IPS-NIHi7 (cell line): Measurements from ENCODE around the gene SEPHS2.
"Not testable (repeated sequence)": the region's sequence is repeated elsewhere in the genome, so short reads cannot be mapped to it uniquely, and the experiment has no call there.

ENCODE experiments used
- DNase-seq: peaks from one replicate; pipeline ENCODE4 v3.0.0; 2012; ENCODE audit warnings: mixed read lengths; ENCODE audit errors: extremely low spot score

Gene SEPHS2

GRCh38 chr16:30445408-30446202, at the start of gene SEPHS2:
Gene SEPHS2, minus strand, starts transcription at chr16:30445874. Its CDS starts 147 bp downstream, at chr16:30445727.
- peak; percentile 92 for DNase-seq

DNA sequence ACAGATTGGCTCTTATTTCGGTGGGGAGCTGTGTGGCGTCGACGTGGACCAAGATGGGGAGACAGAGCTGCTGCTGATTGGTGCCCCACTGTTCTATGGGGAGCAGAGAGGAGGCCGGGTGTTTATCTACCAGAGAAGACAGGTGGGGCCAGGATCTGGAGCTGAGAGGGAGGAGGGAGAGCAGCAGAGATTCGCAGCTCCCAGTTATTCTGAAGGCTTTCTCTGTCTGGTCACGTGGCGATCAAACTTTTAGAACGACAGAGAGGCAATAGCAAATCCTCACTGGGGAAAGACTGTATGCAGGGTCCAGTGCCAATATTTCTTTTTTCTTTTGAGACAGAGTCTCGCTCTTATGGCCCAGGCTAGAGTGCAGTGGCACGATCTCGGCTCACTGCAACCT, 49.0 kb upstream of the SEPHS2 start:
- no peak for DNase-seq

GRCh38 chr16:30493941-30494488, 48.3 kb upstream of the SEPHS2 start:
- DNase-seq: no peak

GRCh38 chr16:30491744-30492308, 46.2 kb upstream of the SEPHS2 start:
- no peak for DNase-seq

DNA sequence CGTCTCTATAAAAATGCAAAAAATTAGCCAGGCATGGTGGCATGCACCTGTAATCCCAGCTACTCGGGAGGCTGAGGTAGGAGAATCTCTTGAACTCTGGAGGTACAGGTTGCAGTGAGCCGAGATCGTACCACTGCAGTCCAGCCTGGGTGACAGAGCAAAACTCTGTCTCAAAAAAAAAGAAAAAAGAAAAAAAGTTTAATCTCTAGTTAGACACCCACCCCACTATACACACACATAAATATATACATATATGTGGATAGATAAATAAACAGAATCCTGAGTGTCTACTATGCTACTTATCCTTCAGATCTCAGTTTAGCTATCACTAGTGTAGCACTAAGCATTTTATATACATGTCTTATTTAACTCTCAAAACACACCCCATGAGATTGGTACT, 45.6 kb upstream of the SEPHS2 start:
- DNase-seq: no peak

DNA sequence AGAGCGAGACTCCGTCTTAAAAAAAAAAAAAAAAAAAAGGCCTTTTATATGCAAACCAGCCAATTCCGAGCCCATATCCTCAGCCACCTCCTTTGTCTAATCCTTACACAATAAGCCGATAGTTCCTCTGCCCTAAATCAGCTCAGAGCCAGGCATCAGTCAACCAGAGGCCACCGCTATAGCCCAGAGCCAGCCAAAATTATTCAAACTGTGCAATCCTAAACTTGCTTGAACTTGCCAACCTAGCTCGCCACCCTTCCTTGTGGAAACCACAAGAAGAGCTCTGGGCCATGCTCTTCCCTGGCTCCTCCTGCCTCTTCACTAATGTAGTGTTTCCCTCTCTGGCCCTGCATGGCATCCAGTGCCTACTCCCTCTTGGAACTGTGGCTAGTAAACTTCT, 44.5 kb upstream of the SEPHS2 start:
- DNase-seq: no peak

DNA sequence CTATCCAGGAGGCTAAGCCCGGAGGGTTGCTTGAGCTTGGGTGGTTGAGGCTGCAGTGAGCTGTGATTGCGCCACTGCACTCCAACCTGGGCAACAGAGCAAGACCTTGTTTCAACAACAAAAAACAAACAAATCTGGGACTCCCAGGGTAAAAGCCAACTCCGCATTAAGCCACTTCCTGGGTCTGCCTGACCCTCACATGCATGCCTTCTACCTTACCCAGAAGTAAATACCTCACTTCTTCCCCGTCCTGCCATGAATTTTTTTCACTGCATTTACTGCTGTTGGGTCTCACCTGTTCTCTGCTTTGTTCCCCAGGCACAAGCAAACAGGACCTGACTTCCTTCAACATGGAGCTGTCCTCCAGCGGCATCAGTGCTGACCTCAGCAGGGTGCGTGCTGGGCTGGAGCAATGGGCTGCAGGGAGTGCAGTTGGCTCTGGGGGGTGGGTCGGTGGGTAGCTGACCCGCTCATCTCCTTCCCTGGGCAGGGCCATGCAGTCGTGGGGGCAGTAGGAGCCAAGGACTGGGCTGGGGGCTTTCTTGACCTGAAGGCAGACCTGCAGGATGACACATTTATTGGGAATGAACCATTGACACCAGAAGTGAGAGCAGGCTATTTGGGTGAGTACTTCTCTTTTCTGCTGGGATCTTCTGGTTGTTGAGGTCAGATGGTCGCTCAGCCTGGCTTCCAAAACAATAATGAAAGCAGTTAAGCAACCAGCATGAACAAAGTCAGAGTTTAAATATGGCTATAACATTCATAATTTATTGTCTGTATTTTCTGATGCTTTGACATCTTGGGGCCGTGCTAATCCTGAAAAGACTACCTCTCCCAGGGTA, 43.3 kb upstream of the SEPHS2 start:
- DNase-seq: peak; percentile 66

DNA sequence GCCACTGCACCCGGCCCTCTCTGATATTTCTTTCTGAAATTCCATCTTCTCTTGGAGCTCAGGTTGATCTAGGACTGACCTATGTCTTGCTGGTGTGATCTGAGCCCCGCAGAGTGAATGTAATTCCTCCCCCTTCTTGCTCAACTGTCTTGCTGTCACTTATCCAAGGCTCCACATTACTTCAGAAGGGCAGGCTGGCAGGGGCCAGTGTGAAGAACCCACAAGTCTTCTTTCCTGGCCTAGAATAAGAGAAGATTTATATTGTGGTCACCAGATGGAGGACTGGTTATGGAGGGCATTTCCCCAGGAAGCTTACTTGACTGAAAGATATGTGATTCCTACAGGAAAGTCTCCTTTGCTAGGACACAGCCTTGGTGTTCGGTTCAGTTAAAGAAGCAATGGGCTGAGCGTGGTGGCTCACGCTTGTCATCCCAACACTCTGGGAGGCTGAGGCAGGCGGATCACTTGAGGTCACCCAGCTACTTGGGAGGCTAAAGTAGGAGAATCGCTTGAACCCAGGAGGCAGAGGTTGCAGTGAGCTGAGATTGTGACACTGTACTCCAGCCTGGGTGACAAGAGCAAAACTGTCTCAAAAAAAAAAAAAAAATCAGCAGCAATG, 40.3 kb upstream of the SEPHS2 start:
- DNase-seq: no peak

DNA sequence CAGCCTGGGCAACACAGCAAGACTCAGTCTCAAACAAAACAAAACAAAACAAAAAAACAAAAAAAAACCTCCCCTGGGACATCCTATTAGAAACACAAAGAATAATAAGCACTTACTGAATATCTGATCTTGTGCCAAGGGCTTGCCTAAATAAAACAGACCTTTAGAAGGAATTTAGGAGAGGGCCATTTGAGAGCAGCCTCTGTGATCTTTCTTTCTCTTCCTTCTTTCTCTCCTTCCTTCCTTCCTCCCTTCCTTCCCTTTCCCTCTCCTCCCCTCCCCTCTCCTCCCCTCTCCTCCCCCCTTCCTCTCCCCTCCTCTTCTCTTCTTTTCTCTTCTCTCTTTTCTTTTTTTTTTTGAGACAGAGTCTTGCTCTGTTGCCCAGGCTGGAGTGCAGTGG, 39.2 kb upstream of the SEPHS2 start:
- DNase-seq: no peak

- no peak for DNase-seq
Measured at GRCh38 chr16:30482366-30482765, 36.7 kb upstream of the SEPHS2 start.

DNA sequence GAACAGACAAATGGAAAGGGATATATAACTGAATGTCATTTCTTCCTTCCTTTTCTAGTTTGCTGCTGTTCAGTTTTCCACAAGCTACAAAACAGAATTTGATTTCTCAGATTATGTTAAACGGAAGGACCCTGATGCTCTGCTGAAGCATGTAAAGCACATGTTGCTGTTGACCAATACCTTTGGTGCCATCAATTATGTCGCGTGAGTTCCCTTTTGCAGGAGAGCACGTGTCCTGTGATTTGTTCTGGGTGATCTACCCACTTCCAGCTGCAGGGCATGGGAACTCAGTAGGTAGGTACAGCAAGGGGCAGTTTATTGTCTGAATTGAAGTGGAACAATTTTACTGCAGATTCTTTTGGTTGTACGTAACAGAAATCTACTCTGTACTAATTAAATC, 35.7 kb upstream of the SEPHS2 start:
- DNase-seq: no peak

GRCh38 chr16:30478766-30479478, 33.2 kb upstream of the SEPHS2 start:
- DNase-seq: no peak

DNA sequence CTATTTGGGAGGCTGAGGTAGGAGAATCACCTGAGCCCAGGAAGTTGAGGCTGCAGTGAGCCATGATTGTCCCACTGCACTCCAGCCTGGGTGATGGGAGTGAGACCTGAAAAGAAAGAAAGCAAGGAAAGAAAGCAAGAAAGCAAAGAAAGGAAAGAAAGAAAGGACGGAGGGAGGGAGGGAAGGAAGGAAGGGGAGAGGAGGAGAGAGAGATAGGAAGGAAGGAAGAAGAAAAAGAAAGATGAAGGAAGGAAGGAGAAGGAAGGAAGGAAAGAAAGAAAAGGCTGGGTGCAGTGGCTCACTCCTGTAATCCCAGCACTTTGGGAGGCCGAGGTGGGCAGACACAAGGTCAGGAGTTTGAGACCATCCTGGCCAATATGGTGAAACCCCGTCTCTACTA, 32.1 kb upstream of the SEPHS2 start:
- not testable (repeated sequence) for DNase-seq

- DNase-seq: no peak
Measured at GRCh38 chr16:30476991-30477390, 31.3 kb upstream of the SEPHS2 start.

GRCh38 chr16:30474684-30475083, 29.0 kb upstream of the SEPHS2 start:
- no peak for DNase-seq

GRCh38 chr16:30474074-30474452, 28.4 kb upstream of the SEPHS2 start:
- no peak for DNase-seq

DNA sequence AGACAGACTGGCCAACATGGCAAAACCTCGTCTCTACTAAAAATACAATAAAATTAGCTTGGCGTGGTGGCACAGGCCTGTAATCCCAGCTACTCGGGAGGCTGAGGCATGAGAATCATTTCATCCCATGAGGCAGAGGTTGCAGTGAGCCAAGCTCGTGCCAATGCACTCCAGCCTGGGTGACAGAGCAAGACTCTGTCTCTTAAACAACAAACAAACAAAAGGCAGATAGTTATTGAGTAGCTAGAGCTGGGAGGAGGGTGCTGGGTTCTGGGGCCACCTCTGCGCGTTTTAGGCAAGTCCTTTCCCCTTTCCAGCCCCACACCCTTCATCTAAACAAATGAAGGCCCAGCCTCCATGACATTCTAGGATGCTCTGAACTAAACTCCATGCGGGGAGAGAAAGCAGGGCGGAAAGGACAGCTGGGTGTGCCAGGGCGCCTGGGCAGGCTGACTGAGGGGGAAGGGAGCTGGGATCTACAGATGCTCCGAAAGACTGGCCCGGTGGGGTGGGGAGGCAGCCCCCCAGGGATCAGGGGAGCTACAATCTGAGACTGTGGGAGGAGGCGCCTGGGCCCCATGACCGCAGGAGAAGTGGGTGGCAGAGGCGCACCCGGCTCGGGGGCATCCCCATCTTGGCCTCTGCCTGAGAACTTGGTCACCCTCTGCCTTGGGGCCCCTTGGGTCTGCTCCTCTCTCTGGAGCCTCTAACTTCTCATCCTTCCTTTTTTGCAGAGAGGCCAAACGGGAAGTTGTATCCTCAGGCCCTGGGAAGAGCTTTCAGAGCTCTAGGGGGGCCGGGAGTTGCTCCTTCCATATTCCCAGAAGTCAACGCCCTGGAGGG, 27.8 kb upstream of the SEPHS2 start:
- DNase-seq: no peak

- no peak for DNase-seq
Measured at GRCh38 chr16:30472328-30472942, 26.8 kb upstream of the SEPHS2 start, which contains the start of gene ITGAL. Gene ITGAL, plus strand, starts transcription at chr16:30472742. Its CDS starts 96 bp downstream, at chr16:30472838.

DNA sequence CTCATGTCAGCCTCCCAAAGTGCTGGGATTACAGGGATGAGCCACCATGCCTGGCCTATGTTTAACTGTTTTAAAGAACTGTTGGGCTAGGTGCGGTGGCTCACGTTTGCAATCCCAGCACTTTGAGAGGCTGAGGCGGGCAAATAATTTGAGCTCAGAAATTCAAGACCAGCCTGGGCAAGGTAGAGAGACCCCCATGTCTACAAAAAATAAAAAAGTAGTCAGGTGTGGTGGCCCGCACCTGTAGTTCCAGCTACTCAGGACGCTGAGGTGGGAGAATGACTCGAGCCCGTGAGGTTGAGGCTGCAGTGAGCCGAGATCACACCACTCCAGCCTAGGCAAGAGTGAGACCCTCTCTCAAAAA, 24.9 kb upstream of the SEPHS2 start:
- DNase-seq: no peak

DNA sequence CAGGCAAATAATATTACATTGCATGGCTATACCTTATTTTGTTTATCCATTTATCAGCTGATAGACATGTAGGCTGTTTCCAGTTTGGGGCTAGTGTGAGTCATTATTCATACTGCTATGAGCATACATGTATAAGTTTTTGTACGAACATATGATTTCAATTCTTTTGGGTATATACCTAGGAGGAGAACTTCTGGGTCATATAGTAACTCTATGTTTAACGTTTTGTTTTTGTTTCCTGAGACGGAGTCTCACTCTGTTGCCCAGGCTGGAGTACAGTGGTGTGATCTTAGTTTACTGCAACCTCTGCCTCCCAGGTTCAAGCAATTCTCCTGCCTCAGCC, 24.5 kb upstream of the SEPHS2 start:
- no peak for DNase-seq
